Measurements from ENCODE around the gene NDST3.

NDST3 gene

GRCh38 chr4:118276580-118276979, 242.3 kb downstream of the NDST3 start:
- ChIA-PET POLR2A (no interaction called here), CTCF (no interaction called here)
- no peak for TF ChIP-seq CTCF (IDR thresholded peaks at IDR 0.05; ENCODE audit: control extremely low read depth, extremely low read depth, low read depth, missing control alignments)
- DNase-seq (ENCODE audit: extremely low spot score) = no peak

GRCh38 chr4:118277243-118277642, 243.0 kb downstream of the NDST3 start:
- POLR2A ChIA-PET = no interaction called here
- DNase-seq (ENCODE audit: extremely low spot score) = no peak
- TF ChIP-seq CTCF (IDR thresholded peaks at IDR 0.05; ENCODE audit: control extremely low read depth, extremely low read depth, low read depth, missing control alignments) = no peak
- CTCF ChIA-PET = no interaction called here

- no peak for TF ChIP-seq CTCF (IDR thresholded peaks at IDR 0.05; ENCODE audit: control extremely low read depth, extremely low read depth, low read depth, missing control alignments)
- POLR2A ChIA-PET = no interaction called here
- CTCF ChIA-PET = interaction anchor here (0.6 to 0.8 kb wide), 3 partner anchors 8 to 221 kb away, joined by 3 read pairs; partner anchors contain the start of gene PRSS12
- peak; percentile 98 for DNase-seq (ENCODE audit: extremely low spot score)
These were observed 244.4 kb downstream of the NDST3 start for GRCh38 chr4:118278473-118279274.

GRCh38 chr4:118279328-118279727, 245.0 kb downstream of the NDST3 start:
- no peak for DNase-seq (ENCODE audit: extremely low spot score)
- CTCF ChIA-PET = interaction anchor here (0.6 to 0.8 kb wide), 3 partner anchors 9 to 220 kb away, joined by 3 read pairs; partner anchors contain the start of gene PRSS12
- POLR2A ChIA-PET = no interaction called here
- TF ChIP-seq CTCF (IDR thresholded peaks at IDR 0.05; ENCODE audit: control extremely low read depth, extremely low read depth, low read depth, missing control alignments) = no peak

GRCh38 chr4:118279920-118280432, 245.7 kb downstream of the NDST3 start:
- TF ChIP-seq CTCF (IDR thresholded peaks at IDR 0.05; ENCODE audit: control extremely low read depth, extremely low read depth, low read depth, missing control alignments) = no peak
- ChIA-PET CTCF (interaction anchor here (1.1 to 2.3 kb wide), 4 partner anchors 8 to 74 kb away, joined by 3 to 9 read pairs (median 4); partner anchors contain the start of gene PRSS12), POLR2A (no interaction called here)
- no peak for DNase-seq (ENCODE audit: extremely low spot score)

- peak; percentile 60 for TF ChIP-seq CTCF (IDR thresholded peaks at IDR 0.05; ENCODE audit: control extremely low read depth, extremely low read depth, low read depth, missing control alignments)
- CTCF ChIA-PET = interaction anchor here (1.1 to 2.3 kb wide), 5 partner anchors 9 to 73 kb away, joined by 3 to 9 read pairs (median 4); partner anchors contain the start of gene PRSS12
- POLR2A ChIA-PET = no interaction called here
- DNase-seq (ENCODE audit: extremely low spot score) = peak; percentile 16
These were observed 246.4 kb downstream of the NDST3 start for GRCh38 chr4:118280501-118281218.
